B cell (primary cell): ENCODE data around the gene EPHB1.

Source experiments
- EZH2 ChIP-seq: IDR thresholded peaks from 2 replicates; pipeline ENCODE4 v1.6.1; 2012; ENCODE audit warnings: borderline replicate concordance, low read depth, mild to moderate bottlenecking, moderate library complexity, low read length; ENCODE audit not compliant: insufficient read depth, poor library complexity, severe bottlenecking
- TF ChIP-seq, protein P1 (sequence below): fragments of 200-600 bp; IDR thresholded peaks from one replicate; pipeline ENCODE4 v1.8.0; 2022; ENCODE audit warnings: antibody characterized with exemption, mild to moderate bottlenecking

GRCh38 chr3:135161425-135161824 is 366.4 kb downstream of the EPHB1 start:
- TF ChIP-seq EZH2, result no peak
- TF ChIP-seq, protein P1, sequence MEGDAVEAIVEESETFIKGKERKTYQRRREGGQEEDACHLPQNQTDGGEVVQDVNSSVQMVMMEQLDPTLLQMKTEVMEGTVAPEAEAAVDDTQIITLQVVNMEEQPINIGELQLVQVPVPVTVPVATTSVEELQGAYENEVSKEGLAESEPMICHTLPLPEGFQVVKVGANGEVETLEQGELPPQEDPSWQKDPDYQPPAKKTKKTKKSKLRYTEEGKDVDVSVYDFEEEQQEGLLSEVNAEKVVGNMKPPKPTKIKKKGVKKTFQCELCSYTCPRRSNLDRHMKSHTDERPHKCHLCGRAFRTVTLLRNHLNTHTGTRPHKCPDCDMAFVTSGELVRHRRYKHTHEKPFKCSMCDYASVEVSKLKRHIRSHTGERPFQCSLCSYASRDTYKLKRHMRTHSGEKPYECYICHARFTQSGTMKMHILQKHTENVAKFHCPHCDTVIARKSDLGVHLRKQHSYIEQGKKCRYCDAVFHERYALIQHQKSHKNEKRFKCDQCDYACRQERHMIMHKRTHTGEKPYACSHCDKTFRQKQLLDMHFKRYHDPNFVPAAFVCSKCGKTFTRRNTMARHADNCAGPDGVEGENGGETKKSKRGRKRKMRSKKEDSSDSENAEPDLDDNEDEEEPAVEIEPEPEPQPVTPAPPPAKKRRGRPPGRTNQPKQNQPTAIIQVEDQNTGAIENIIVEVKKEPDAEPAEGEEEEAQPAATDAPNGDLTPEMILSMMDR, result no peak
